ENCODE measurements around the gene ZCCHC8.

ZCCHC8 gene

GRCh38 chr12:122421821-122422729 is 78.7 kb downstream of the ZCCHC8 start, which contains the start of gene CLIP1:
Gene CLIP1, minus strand, starts transcription at chr12:122422669. Its CDS starts 42,217 bp downstream, at chr12:122380452.
- DNase-seq: peak; percentile 72 to 91 (median 83)

Measured in suppressor macrophage treated with lipopolysaccharide for 1 hour (primary cell).